Measurements from ENCODE around the gene ATP2B2.

The ATP2B2 gene

DNA sequence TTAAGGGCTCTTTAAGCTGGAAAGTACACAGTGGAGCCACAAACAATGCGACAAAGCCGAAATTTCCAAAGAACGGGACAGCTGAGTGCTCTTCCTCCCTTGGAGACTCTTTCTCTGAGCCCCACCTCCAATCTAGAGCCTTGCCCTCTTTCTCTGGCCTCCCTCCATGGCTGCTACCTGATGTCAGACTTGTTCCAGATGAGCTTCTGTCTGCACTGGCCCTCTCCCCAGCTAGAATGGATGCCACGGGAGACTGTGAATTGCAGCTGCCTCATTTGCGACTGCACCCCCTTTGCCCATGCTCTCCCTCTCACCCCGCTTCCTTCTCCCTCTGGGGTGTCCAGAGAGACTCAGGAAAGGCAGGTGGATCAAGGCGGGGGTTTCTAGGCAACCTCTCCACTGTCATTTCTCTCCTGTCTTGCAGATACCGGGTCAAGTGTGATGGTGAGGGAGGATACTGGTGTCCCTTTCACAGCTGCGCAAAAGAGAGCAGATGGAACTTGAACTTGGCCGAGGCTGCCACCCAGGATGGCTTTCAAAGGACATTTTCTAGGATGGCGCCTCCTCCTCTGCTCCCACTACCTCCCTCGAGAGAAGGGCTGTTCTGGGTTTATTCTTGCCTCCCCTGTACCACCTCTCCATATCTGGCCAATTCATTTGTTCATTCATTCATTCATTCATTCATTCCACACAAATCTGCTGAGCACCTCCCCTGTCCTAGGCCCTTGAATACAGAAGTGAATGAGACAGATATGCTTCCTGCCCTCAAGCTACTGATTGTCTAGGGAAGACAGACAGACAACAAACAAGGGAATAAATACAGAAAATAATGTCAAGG lies 12.8 kb downstream of the ATP2B2 start:
- no peak for DNase-seq

DNA sequence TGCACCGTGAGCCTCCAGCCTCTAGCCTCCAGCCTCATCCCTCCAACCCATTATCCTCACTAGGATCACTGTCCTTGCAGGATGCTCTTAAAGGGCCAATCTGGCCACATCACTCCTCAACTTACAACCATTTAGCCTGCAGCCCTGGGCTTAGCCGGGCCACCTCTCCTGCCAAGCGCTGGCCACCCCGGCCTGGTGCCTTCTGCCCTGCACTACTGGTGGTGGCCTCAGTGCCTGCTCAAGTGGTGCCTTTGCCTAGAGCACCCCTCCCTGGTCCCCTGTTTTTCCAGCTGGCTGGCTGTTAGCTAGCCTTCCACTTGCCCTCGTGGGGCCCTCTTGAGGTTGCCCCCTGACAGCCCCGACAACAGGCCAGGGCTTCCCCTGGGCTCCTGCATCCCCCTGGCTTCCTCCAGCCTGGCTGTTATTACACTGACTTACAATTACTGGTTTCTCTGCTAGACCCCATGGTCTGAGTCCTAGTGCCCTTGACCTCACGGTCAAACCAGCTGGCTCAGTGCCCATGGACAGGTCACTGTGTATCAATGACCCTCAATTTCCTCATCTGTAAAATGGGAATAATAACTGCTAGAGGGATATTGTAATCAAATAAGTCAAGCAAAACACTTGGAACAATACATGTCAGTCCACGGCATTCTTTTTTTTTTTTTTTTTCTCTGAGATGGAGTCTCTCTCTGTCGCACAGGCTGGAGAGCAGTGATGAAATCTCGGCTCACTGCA lies 15.5 kb downstream of the ATP2B2 start:
- DNase-seq = no peak

DNA sequence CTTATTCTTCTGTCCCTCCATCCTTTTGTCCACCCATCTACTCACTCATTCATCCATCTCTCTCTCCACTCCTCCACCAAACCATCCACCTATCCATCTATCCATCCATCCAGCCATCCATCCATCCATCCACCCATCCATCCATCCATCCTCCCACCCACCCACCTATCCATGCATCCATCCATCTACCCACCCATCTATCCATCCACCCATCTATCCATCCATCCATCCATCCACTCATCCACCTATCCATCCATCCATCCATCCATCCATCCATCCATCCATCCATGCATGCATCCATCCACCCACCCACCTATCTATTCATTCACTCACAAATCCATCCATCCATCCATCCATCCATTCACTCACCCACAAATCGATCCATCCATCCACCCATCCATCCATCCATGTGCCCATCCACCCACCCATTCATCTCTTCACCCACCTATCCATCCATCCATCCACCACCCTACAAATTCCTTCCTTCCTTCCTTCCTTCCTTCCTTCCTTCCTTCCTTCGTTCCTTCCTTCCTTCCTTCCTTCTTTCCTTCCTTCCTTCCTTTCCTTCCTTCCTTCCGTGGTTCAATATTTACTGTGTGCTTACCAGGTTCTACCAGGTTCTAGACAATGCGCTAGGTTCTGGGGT lies 17.3 kb downstream of the ATP2B2 start:
- no peak for DNase-seq

DNA sequence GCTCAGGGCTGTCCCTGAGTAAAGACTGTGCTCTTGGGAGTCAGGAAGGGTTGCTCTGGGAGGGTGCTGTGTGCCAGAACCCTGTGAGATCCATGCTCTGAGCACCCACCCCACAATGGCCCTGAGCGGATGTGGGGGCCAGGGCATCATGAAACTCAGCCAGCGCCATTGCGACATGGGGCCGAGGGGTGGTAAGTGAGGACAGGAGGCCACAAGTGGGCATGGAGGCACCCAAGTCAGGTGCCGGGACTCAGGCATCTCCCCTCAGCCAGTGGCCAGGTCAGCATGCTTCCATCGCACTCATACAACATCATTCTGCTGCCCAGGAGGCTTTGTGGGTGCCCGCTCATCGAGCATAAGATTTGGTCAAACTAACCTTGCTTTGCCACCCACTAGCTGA lies 19.6 kb downstream of the ATP2B2 start:
- DNase-seq = no peak

DNA sequence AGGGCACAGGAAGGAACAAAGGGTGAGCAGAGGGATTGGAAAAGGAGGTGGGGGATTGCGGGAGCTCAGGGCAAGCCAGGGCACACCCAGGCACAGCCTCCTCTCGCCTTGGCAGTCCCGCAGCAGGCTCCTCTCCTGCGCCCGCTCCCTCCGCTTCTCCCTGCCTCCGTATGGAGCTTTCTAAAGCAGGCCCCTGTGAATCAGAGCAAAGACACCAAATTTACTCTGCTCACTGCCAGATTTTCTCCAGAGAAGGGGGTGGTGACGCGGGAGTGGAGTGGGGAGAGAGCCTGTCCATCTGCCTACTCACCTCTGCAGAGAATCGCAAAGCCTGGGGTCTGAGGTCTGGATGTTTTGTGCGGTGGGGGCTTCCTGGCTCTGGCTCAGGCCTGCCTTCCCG lies 20.0 kb downstream of the ATP2B2 start:
- no peak for DNase-seq

DNA sequence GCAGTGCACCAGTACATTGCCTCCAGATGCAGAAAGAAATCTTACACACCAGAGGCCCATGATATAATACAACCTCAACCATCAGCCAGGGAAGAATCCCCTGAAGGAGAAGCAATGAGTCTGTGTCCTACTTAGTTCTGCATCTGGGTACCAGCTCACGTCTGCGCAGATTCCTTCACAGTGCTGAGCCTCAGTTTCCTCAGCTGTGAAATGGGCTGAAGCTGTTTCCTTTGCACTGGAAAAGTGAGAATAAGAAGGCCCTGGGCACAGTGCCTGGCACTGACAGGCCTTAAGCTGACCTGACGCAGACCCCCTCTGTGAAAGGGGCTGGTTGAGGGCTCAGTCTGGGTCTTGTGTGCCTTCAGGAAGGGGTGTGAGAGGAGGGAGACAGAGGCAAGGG lies 20.7 kb downstream of the ATP2B2 start:
- DNase-seq = no peak

DNA sequence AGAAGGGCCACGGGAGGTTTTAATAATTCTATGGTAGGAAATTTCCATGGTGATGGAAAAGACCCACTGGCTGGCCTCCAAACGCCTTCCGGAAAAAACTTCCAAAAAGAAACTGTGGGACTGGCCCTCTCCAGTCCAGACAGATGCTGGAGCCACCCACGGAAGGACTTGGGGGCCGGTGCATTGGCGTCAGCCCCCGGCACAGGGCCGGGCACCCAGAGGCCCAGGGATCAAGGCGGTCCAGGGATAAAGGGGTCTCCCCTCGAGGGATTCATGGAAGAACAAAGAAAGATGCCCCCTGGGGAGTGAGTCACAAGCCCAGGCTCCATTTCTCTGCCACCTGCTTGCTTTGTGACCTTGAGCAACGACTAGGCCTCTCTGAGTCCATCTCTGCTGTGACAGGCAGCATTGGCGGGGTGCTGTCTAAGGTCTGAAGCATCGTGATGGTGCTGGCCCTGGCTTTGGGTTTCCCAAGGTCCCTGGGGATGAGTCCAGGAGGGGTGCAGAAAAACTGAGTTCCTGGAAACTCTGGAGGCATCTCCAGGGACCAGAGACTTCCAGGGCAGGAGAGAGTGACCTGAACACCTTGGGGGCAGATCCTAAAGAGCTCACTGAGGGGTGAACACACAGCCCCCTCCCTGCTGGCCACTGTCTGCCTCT lies 21.6 kb downstream of the ATP2B2 start:
- no peak for DNase-seq

DNA sequence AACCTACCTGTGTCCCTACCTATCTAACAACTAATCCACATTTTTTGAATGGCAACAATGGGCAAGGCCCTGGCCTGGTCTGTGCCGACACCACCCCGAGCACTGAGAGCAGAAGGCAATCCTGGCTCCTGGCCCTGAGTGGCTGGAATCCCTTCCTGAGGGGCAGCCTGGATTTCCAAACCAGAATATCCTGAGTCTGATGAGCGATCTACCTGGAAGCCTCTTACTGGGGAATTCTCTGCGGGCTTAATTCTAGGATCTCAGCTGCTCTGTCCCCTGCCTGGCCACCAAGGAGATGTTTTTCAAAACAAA lies 22.1 kb downstream of the ATP2B2 start:
- no peak for DNase-seq

DNA sequence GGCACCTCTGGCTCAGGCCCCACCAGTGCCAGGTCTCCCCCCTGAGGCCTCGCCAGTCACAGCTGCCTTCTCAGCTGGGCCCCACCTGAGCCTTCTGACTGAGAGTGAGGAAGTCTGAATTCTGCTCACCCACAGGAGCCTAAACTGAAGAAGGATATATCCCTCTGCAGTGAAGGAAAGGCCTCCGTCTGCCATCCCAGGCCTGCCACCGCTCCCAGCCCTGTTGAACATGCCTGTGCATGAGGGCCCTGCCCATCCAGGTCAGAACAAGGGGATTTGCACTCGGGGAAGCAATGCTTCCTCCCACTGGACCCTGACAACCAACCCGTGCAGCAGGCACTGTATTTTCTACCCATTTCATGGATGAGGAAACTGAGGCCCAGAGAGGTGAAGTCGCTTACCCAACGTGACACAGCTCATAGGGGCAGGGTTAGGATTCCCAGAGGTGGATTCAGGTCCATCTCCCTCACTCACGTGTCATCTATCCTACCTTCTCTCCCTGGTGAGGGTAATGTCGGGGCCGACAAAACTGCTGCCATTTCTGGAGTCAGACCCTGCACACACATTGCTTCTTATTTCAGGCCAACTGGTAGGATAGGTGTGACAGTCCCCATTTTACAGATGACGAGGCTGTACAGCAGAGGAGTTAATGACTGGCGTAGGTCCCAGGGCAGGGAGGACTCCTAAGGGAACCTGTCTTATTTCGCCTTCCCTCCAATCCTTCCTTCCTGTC lies 22.6 kb downstream of the ATP2B2 start:
- no peak for DNase-seq

DNA sequence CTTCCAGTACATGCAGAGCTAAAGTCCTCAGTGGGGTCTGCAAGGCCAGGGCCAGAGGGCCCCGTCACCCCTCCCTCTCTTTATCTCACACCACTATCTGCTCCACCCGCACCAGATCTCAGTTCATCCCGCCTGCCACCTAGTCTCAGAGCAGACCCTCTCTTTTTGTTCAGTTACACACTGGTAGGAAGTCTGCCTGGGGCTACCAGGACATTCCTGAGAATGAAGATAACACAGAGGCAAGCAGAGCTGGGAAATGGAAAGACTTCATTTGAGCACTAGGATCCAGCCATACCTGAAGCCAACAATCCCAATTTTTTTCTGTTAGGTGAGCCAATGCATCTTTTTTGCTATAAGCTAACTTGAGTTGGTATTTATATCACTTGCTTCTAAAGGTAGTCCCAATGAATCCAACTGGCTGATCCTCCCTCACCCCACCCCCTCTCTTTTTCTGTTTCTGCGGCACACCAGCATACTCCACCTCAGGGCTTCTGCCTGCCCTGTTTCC lies 24.5 kb downstream of the ATP2B2 start:
- DNase-seq = no peak

DNA sequence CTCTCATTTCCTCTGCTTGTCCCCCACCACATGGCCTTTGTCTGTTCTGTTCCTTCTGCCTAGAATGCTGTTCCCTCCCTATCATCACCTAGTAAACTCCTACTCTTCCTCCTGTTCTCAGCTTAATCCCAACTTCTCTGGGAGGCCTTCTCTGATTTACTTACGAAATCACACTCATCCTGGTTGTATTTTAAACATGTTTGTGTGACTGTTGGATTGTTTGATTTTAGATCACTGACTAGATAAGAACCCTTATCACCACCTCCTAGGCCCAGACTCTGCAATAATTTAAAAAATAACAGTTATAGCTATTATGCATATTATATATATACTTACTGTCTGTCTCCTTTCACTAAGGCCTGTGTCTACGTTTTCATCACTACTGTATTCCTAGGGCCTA lies 26.1 kb downstream of the ATP2B2 start:
- DNase-seq = no peak

DNA sequence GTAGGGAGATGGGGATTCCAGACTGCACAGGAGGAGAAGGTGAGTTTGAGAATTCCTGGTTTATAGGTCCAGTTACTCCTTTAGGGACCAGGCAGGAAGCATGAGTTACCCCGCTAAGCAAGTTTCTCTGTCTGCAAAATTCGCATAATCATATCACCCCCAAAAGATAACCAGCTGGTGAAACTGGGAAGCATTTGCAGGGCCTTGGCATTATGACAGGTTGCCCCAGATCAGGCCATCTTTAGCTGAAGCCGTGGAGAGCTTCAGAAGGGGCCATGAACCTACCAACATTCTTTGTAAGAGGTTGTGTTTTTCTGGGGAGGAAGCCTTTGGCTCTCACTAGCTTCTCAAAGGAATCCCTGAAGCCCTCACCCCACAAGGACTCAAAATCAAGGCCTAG lies 29.4 kb downstream of the ATP2B2 start:
- no peak for DNase-seq

DNA sequence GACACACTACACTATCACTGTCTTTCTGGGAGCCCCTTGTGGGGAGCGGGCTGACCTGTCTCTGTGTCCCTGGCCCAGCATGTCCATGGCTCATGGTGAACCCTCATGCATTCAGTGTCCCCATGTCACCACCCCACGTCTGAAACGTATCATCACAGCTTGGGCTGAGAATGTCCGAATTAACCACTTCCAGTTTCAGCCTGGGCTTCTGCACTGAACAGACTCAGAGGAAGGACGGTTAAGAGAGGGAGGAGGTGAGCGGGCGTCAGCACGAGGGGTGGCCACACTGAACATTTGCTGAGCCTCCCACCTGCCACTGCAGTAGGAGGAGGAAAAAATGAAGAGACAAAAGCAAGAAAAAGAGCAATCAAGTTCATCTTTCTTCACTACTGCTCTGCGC lies 30.5 kb downstream of the ATP2B2 start:
- DNase-seq = no peak

DNA sequence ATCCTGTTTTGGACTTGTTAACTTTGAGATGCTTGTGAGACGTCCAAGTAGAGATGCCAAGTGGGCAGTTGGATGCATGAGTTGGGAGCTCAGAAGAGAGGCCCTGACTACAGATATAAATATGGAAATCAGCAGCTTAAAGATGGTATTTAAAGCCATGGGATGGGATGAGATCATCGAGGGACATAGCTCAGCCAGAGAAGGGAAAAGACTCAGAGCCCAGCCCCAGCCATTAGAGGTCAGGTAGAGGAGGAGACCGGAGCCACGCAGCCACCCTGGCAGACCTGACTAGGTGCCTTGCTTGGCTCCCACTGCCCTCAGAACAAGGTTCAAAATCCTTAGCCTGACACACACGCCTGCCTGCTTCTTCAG lies 31.1 kb downstream of the ATP2B2 start:
- no peak for DNase-seq

DNA sequence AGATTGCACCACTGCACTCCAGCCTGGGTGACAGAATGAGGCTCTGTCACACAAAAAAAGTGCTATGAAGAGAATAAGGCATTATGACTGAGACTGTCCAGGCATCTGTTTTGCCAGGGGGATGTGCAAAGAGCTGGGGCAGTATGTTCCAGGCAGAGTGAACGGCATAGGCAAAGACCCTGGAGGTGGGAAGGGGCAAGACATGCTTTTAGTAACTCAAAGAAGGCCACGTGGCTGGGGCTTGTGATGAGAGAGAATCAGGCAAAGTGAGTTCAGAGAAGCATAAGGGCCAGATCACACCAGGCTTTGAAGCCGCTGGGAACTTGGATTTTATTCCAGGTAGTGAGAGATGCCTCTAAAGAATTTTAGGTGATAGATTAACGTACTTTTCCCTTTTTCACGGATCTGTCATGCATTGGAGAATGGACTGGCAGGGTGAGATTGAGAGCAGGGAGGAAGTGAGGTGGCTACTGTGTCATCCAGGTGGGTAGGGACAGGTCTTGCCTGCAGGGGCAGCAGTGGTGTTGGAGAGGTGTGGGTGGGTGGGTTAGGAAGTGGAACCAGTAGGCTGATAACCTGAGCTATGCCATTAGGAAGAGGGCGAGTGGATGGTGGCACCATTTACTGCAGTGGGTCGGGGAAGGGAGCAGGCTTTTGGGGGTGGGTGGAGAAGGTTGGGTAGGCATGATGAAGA lies 31.7 kb downstream of the ATP2B2 start:
- DNase-seq = no peak

DNA sequence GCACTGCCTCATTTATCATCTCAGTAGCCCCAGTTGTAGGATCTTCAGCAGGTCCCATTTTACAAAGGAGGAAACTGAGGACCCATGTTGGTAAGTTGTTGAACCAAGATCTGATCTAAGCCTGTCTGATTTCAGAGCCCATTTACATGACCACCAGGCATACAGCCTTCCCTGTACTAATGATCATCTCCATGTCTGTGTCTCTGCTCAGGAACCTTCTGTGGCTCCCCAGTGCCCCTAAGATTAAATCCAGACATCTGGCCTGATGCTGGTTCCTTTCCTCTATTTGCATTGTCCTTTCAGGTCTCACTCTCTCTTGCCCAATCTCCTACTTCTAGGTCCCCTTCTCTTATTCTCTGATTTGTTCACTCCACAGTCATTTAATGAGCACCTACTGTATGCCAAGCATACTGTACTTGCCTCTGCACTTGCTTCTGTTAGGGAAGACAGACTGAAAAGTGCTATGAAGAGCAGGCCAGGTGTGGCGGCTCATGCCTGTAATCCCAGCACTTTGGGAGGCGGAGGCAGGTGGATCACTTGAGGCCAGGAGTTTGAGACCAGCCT lies 32.4 kb downstream of the ATP2B2 start:
- no peak for DNase-seq

DNA sequence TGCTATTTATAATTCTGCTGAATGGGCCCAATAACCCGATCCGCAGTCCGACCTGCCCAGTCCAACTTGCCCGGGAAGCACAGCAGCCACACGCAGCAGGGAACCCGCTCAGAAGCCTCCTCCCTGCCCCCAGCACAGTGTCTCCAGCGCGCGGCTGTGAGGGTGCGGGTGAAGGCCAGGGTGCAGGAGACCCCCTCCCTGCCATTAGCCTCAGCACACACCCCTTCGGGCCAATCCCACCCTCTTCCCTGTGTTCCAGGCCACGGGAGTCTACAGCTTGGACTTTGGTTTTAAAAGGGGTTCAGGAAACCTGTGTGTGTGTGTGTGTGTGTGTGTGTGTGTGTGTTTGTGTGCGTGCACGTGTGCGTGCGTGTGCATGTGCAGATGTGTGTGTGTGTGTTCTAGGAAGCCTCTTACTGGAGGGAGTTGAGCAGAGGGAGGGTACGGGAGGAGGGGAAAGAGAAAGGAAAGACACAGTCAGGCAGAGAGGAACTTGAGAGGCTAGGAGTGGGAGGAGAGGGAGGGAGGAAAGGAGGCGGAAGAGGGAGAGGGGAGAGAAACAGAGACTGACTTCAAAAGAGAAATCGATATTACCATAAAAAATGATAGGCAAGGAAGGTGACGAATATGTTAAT lies 34.2 kb downstream of the ATP2B2 start:
- DNase-seq = peak; percentile 15

DNA sequence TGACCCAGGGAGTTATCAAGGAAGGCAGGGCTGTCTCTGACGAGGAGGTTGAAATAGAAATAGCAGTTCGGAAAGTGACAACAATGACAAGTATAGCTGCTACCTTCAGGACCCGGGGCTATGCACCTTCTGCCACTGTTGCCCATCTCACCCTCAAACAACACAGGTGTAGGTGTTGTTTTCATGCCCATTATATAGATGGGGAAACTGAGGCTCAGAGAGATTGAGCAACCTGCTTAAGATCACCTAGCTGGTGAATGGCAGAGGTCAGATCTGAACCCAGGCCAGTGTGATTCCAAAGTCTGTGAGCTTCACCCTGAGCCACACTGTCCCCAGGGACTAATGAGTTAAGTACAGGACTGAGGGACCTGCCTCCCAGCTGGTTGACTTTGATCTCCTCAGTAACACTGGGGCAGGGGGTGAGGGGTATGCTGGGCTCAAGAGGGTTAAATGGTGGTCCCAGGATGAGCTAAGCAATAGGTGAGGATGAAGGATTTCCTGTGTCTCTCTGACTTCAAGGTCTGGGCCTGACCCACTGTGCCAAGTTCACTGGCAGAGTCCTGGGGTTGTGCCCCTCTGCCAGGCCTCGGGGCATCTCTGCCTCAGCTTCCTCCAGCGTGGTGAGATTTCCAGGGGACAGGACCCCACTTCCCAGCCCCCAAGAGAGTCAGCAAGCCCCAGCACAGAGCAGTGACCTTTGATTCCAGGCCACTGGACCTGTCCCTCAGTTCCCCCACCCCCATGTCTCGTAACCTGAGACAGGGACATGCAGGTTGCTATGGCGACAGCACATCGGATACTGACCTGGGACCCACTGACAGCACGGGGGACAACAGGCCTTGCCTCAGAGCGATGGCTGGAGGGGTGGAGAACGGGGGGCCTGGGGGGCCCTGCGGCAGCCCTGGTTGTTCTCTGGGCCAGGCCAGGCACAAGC lies 35.0 kb downstream of the ATP2B2 start:
- no peak for DNase-seq

DNA sequence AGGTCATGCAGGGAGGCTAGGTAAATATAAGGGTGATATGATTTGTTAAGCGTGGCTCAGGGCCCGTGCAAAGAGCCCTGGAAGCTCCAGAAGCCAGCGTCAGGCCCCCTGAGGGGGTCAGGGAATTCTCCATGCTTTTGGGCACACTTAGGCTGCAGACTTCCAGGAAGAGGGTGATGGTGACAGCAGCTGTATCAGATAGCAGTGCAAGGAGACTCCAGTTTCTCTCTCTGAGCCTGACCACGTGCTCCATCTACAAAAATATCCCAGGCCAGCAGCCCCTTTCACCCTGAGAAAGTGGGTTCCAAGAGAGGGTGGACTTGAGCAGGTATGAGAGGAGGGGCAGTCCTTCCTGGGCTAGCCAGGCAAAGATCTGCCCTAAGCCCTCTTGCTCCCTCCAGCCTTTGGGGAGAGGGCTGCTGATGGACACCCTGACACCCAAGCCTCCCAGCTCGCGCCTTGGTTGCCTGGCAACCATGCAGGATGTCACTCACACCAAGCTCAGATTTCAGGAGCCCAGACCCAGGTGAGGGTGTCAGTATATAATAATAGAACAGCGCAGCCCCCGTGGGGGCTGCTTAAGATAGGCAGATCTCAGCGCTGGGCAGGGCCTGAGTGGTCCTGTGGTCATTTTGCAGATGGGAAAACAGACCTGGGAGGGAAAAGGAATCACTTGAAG lies 35.8 kb downstream of the ATP2B2 start:
- no peak for DNase-seq
